SH-SY5Y (cell line): ENCODE data around the gene BMP2.

Source experiments
- GATA2 ChIP-seq: IDR thresholded peaks from 2 replicates; pipeline ENCODE4 v1.6.1; 2011; ENCODE audit warnings: mild to moderate bottlenecking, low read depth, low read length
- GATA3 ChIP-seq: IDR thresholded peaks from 2 replicates; pipeline ENCODE4 v1.6.1; 2011; ENCODE audit warnings: low read depth, mild to moderate bottlenecking, low read length, moderate library complexity

Gene BMP2

GRCh38 chr20:6767536-6768227, at the start of gene BMP2:
Gene BMP2, plus strand, starts transcription at chr20:6767686. Its CDS starts 2,441 bp downstream, at chr20:6770127.
- TF ChIP-seq GATA3 (no peak), GATA2 (no peak)

GRCh38 chr20:6718662-6719368, 48.7 kb upstream of the BMP2 start:
- no peak for TF ChIP-seq GATA2
- no peak for TF ChIP-seq GATA3

DNA sequence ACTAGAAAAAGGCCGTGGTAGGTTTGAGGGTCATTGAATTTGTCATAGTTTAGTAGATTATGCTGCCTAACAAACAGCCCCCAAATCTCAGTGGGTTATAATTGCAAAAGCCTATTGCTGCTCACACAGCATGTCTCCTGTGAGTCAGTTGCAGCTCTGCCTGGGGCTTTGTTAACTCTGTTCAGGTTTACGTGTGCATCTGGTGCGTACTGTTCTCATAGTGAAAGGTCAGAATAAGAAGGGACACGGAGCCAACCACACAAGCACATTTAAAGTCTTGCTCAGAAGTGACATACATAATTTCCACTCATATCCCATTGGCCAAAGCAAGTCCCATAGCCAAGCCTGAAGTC, 48.1 kb upstream of the BMP2 start:
- TF ChIP-seq GATA2 (no peak), GATA3 (no peak)

- TF ChIP-seq GATA3 (no peak), GATA2 (no peak)
Observed at GRCh38 chr20:6726761-6727160, 40.7 kb upstream of the BMP2 start.

DNA sequence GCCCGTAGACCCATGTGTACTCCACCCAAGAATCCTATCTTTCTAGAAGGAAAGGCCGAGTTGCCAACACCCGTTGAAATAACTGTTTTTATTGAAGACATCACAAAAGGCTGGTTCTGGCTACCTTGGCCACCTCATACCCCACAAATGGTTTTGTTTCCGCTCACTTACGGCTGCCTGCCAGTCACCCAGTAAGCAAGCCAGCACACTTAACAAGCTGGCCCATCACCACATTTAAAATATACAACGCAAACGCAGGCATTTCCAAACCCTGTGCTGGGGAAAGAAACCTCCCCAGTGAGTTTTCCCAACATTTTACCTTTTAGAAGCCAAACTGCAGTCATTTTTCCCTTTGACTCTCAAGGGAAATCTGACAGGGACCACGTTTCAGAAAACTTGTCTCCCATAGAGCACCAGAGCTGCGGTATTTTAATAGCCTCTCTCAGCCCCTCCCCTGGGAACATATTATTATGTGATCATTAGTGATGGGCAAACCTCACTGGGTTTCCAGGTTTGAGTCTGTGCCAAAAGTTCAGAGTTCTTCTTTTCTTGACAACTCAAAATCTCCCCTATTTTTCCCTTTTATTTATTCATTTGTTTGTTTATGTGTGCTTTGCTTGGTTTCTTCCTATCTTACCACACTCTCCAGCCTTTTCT, 36.7 kb upstream of the BMP2 start:
- TF ChIP-seq GATA3 = no peak
- no peak for TF ChIP-seq GATA2

DNA sequence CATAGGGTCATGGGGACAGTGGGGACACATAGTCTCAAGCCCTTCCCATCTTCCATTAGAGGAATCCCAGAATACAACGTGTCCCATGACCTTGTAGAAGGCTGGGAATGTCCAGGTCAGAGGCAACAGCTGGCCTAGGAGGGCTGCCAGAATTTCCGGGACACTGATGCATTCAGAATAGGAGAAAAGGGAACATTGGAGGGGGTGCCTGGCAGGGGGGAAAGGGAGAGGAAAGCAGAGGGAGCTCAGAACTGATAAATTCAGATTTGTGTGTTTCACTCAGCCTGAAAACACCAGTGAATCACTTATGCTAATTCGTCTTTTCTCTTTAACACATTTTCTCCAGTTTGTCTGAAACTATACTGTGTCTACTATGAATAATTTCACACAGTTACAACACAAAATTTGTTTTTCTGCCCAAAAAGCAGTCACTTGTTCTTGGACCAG, 35.5 kb upstream of the BMP2 start:
- TF ChIP-seq GATA2 (no peak), GATA3 (no peak)

GRCh38 chr20:6732851-6733250, 34.6 kb upstream of the BMP2 start:
- TF ChIP-seq GATA3 = no peak
- TF ChIP-seq GATA2 = no peak

GRCh38 chr20:6733965-6734364, 33.5 kb upstream of the BMP2 start:
- no peak for TF ChIP-seq GATA2
- TF ChIP-seq GATA3 = no peak

DNA sequence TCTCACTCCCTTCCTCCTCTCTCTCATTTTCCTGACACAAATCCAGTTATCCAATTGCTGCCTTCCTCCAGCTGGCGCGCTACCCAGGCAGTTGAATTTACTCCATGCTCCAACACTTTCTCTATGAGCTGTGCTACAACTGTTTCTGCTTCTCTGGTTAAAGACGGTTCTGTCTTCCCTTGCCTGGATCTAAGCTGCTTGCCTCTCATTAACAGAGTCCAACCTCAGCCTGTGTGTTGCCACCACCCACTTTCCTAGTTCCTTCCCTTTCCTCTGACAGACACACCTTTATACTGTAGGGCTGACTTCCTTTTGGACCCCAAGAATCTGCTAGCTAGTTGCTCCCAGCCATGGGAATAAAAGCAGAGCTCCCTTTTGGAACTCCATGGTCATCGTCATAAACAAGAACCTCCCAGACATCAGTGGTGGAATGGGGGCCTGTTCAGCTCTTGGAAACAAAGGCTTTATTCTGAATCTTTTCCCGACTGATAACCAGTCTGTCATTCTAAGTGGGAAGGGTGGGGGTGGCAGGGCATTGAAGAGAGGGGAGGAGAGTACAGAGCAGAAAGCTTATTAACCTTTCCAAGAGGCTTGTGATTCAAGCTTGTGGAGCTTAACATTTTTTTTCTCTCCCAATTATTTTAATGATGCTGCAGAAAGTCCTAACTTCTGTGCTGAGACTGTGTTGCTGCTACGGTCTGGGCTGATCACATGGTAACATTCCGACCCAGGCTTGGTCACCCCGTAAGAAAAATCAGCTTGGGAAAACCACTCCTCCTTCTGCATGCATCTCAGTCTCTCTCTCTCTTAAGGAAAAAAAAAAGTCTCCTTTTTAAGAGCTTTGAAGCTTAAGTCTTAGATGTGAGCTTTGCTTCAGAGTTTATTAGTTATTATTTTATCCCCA, 31.3 kb upstream of the BMP2 start:
- no peak for TF ChIP-seq GATA3
- no peak for TF ChIP-seq GATA2

DNA sequence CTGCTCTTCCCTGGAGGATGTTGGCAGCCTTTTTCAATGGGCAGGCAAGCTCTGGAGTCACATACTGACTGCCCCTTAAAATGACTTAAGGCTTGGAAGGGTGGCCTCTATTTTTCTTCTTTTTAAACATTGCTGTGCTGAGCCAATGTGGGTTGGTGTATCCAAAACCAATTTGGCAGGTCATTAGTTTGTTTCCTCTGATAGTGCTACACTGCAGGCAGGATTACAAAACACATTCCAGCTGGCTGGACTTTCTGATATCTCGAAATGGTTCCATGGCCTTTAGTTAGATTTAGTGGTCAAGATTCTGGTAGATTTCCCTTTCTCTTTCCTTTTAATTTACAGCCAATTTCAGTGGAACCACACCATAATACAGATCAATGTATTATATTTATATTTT, 28.1 kb upstream of the BMP2 start:
- TF ChIP-seq GATA3 (no peak), GATA2 (no peak)

- no peak for TF ChIP-seq GATA3
- TF ChIP-seq GATA2 = no peak
Observed at GRCh38 chr20:6740096-6740495, 27.4 kb upstream of the BMP2 start.

DNA sequence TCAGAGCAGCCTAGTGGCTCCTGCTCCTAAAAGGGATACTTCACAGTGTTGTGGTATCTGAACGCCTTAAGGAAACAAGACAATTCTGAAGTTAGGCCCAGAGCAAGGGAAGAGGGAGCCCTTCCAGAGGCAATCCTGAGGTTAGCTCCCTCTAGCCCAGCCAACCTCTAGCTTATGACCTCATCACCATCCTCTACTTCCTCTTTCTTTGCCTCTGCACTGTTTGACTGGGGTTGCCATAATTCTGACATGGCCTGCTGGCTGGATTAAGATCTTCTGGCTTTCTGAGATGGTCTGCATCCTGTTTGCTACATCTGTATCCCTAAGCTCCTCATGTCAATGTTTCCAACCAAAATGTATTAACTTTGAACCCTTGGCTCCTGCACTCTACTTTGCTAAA, 23.3 kb upstream of the BMP2 start:
- TF ChIP-seq GATA2 = no peak
- no peak for TF ChIP-seq GATA3

DNA sequence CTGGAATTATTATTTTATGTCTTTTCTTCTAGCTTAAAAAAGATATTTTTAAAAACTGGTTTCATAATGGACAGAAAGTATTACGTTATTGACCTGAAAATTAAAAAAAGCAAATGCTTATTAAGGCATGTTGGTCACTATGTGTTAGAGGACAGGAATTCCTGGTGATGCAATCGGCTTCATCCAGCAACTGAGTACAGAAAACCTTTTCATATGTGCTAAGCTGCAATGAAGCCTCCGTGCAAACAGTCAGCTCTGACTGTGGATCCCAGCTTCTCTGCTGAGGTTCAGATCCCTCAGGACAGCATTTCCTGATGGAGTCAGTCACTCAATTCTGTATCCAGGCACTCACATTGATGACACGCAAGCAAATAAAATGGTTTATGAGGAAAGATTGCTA, 22.7 kb upstream of the BMP2 start:
- TF ChIP-seq GATA2 (no peak), GATA3 (no peak)
